Mononuclear cell (primary cell): ENCODE measurements around the gene PHF23. TPM values are rescaled to one million over a fixed set of nuclear protein-coding genes. Genes with fewer than 3 reads are reported as not detected.

ENCODE experiments used
- H3K27me3 ChIP-seq: 2 replicates; pipeline ENCODE4 v1.6.0; 2011; ENCODE audit warnings: low read length, control low read depth; ENCODE audit not compliant: insufficient read depth
- H3K4me1 ChIP-seq: 2 replicates; pipeline ENCODE4 v1.5.1; 2011; ENCODE audit warnings: mild to moderate bottlenecking, low read length, control low read depth; ENCODE audit not compliant: insufficient read depth
- H3K4me3 ChIP-seq: 2 replicates; pipeline ENCODE4 v1.5.1; 2011; ENCODE audit warnings: mild to moderate bottlenecking, low read length, moderate library complexity
- H3K9me3 ChIP-seq: 2 replicates; pipeline ENCODE4 v1.5.1; 2011; ENCODE audit warnings: low read depth, mild to moderate bottlenecking, control low read depth, low read length
- total RNA-seq: library from RNA; depleted of rRNA; stranded (reverse); fragments of >200 nt; gene quantifications from one replicate; pipeline ENCODE4 v1.2.3, GENCODE V29; 2012

PHF23 gene
- total RNA-seq, 1 donor, result 6.5 TPM

DNA sequence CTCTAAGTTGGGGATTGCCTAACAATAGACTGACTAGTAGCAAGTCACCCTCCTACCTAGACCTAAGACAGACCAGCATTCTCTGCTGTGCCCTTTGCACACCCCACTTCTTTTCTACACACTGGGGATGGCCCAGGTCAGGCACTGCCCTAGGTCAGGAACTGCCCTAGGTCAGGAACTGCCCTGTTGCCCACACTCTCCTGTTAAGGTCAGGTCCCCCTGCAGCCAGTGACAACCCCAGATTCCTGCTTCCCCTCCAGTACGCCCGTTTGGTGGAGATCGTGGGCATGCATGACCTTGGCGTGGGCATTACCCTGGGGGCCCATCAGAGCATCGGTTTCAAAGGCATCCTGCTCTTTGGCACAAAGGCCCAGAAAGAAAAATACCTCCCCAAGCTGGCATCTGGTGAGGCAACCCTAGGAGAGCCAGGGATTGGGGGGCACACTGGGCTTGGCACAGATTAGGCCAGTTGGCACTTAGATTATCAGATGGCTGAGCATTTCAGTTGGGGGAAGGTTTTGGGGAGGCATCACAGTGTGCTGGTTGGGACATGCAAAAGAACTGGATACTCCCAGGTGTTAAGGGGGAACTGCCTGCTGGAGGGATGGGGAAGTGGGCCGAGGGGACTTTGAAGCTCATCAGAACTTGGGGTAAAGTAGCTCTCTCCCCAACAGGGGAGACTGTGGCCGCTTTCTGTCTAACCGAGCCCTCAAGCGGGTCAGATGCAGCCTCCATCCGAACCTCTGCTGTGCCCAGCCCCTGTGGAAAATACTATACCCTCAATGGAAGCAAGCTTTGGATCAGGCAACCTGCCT, 17.8 kb downstream of the PHF23 start:
- Histone ChIP-seq H3K4me3 (no peak overlapping the region), H3K27me3 (no peaks in the 10 kb centered on the region), H3K9me3 (no peaks in the 10 kb centered on the region), H3K4me1 (peaks cover 40% of the 10 kb centered on the region)

DNA sequence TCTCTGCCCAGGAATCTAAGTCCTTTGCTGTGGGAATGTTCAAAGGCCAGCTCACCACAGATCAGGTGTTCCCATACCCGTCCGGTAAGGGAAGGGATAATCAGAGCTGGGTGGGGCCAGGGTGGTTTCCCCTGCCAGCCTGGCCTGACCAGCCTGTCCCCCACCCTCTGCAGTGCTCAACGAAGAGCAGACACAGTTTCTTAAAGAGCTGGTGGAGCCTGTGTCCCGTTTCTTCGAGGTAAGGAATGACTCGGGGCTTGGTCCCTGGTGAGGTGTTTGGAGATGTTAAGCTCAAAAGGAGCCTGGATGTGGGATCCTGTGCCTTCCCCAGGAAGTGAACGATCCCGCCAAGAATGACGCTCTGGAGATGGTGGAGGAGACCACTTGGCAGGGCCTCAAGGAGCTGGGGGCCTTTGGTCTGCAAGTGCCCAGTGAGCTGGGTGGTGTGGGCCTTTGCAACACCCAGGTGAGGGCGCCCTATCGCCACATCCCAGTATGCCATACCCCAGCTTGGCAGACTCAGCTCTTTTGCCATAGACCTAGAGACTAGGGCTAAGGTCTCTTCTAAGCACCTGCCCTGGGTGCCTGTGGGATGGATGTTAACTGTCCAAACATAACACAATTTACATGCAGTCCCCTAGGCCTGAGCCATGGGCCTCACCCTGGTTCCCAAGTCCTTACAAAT, 18.5 kb downstream of the PHF23 start:
- Histone ChIP-seq H3K4me3 (peak overlapping the region; percentile 80), H3K9me3 (no peaks in the 10 kb centered on the region), H3K27me3 (no peaks in the 10 kb centered on the region), H3K4me1 (peaks cover 47% of the 10 kb centered on the region)

- peak within 1 kb of the TSS; percentile 80 for H3K4me3 ChIP-seq
- peaks cover 53% of the 10 kb centered on the region for H3K4me1 ChIP-seq
- no peaks in the 10 kb centered on the region for H3K27me3 ChIP-seq
- H3K9me3 ChIP-seq, result no peaks in the 10 kb centered on the region
These were observed 19.3 kb downstream of the PHF23 start, which contains the start of the genes ACADVL and DLG4 for GRCh38 chr17:7219812-7220592. ACADVL (plus strand) TSS chr17:7219938; CDS start chr17:7219985, 47 bp downstream. DLG4 (minus strand) TSS chr17:7219836.

DNA sequence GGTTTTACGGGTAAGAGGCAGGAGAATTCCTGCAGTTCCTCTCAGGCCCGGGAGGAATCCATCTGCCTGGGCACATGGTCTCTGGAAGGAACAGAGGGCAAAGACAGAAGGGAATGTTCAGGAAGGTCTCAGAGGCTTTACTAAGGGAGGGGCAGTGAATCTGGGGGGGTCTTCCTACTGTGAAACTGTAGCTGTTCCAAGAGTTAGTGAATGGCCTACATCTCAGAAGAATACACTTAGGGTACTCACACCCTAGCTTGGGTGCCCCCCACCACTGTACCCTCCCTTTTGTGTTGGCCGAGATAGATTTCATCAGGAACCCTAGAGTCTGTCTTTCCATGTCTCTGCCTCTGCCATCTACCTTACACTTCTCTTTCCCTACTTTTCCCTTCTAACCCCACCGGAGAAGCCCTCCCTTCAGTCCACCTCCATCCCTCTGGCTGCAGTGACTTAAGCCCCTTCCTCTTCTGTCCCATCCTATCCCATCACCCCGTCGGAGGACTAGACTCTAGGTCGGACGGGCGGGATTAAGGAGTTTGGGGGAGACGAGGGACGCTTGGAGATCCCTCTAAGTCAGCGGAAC, 19.9 kb downstream of the PHF23 start:
- peaks cover 60% of the 10 kb centered on the region for H3K4me1 ChIP-seq
- H3K4me3 ChIP-seq, result peak overlapping the region; percentile 80
- no peaks in the 10 kb centered on the region for H3K27me3 ChIP-seq
- no peaks in the 10 kb centered on the region for H3K9me3 ChIP-seq

DNA sequence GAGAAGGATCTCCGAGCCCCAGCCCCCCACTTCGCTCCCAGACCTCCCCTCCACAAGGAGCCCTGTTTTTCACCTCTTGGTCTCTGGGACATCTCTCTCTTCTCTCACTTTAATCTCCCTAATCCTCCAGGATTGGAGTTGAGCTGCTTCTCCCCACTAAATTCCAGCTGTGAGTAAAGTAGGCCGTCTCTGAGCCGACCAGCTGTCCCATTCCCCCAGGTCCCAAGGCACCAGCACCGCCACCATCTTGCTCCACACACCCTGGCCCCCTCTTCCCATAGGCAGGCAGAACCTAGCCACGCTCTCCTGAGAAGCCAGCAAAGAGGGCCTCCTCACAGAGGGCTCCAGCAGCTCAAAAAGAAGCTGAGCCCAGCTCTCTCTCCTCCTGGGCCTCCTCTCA, 20.5 kb downstream of the PHF23 start:
- peaks cover 65% of the 10 kb centered on the region for H3K4me1 ChIP-seq
- no peak overlapping the region for H3K4me3 ChIP-seq
- H3K27me3 ChIP-seq, result no peaks in the 10 kb centered on the region
- H3K9me3 ChIP-seq, result no peaks in the 10 kb centered on the region

GRCh38 chr17:7218166-7218565, 21.1 kb downstream of the PHF23 start:
- Histone ChIP-seq H3K27me3 (no peaks in the 10 kb centered on the region), H3K4me1 (peaks cover 70% of the 10 kb centered on the region), H3K4me3 (no peak overlapping the region), H3K9me3 (no peaks in the 10 kb centered on the region)

GRCh38 chr17:7217113-7217987, 21.9 kb downstream of the PHF23 start:
- peaks cover 70% of the 10 kb centered on the region for H3K4me1 ChIP-seq
- H3K4me3 ChIP-seq, result peak overlapping the region; percentile 24
- H3K27me3 ChIP-seq, result no peaks in the 10 kb centered on the region

GRCh38 chr17:7216242-7217112, 22.8 kb downstream of the PHF23 start:
- Histone ChIP-seq H3K4me3 (peak overlapping the region; percentile 8), H3K27me3 (no peaks in the 10 kb centered on the region), H3K9me3 (no peaks in the 10 kb centered on the region), H3K4me1 (peaks cover 70% of the 10 kb centered on the region)

More at GRCh38 chr17:7217113-7217987, 21.9 kb downstream of the PHF23 start:
- H3K9me3 ChIP-seq, result no peaks in the 10 kb centered on the region

GRCh38 chr17:7215652-7216180, 23.5 kb downstream of the PHF23 start:
- Histone ChIP-seq H3K4me1 (peaks cover 64% of the 10 kb centered on the region), H3K4me3 (no peak overlapping the region), H3K9me3 (no peaks in the 10 kb centered on the region), H3K27me3 (no peaks in the 10 kb centered on the region)

- Histone ChIP-seq H3K4me1 (peaks cover 59% of the 10 kb centered on the region), H3K9me3 (no peaks in the 10 kb centered on the region), H3K4me3 (no peak overlapping the region)
These were observed 24.1 kb downstream of the PHF23 start for GRCh38 chr17:7215136-7215638.

DNA sequence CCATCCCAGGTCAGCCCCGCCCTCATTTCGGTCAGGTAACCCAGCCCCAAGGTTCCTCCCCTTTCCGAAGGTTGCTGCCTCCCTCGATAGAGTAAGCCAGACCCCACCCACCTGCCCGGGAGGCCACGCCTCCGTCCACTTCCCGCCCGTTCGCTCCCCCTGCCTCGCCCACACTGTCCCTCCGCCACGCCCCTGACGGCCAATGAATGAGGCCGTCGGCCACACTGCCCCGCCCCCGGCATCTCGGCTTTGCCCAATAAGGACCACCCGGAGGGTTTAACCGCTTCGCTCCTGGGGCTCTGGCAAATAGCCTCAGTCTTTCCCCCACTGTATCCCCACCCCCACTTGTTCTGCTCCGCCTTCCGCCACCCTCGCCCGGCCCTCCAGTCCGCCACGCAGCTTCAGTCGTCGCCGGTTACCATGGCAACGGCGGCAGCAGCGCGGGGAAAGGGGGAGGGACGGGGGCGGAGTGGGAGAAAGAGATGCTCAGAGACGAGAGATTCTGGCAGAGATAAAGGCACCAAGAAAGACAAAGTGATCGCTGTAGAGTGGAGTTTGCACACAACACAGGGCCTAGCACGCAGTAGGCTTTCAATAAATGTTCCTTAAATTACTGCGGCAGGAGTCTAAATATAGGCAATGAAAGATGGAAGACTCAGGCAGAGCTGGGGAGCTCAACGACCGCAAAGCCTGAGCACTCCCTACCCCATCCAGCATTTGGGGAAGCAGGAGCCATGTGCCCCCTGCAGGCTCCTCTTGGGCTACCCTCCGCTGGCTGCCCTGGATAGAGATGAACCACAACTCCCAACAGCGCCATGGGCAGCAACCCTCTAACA, 24.7 kb downstream of the PHF23 start:
- peaks cover 55% of the 10 kb centered on the region for H3K4me1 ChIP-seq
- H3K27me3 ChIP-seq, result no peaks in the 10 kb centered on the region
- H3K4me3 ChIP-seq, result peak overlapping the region; percentile 36
- no peaks in the 10 kb centered on the region for H3K9me3 ChIP-seq

More at GRCh38 chr17:7215136-7215638, 24.1 kb downstream of the PHF23 start:
- H3K27me3 ChIP-seq, result no peaks in the 10 kb centered on the region

DNA sequence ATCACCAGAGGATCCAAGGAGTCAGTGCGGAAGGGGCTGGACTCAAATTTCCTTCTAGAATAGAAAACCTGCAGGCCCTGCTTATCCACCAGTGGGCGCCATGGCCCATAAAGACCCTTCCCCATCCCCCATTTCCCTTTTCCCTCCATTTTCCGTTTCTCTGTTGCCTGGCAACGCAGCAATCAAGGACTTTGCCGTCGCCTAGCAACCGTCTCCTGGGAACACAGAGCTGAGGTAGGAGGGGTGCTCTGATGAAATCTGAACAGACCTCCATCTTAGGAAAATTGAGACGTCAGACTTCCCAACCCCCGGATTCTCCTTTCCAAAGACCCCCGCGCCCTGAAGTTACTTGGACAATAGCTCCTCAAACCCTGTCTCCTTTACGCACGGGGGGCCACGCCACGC, 25.4 kb downstream of the PHF23 start:
- Histone ChIP-seq H3K4me3 (peak overlapping the region; percentile 36), H3K4me1 (peaks cover 49% of the 10 kb centered on the region), H3K27me3 (no peaks in the 10 kb centered on the region), H3K9me3 (no peaks in the 10 kb centered on the region)
